GM23338 (cell line): ENCODE data around the gene IRF2BP2.

Source experiments
- CREB1 ChIP-seq: fragments of 250-450 bp; sonication (Bioruptor Pico); IDR thresholded peaks from 2 replicates; pipeline ENCODE4 v1.5.0; 2020; ENCODE audit warnings: low read depth, mild to moderate bottlenecking, moderate library complexity
- CTCF ChIP-seq, 2 experiments: fragments of 200-600 bp in 1 of 2; sonication (generic) in 1 of 2; conservative IDR thresholded peaks; 2 replicates each; pipeline versions ENCODE4 v1.5.1 to v1.6.1; 2016 to 2017; ENCODE audit warnings: antibody characterized with exemption in 2 of 2, low read depth in 2 of 2, mild to moderate bottlenecking in 2 of 2, moderate library complexity in 1 of 2
- ETS1 ChIP-seq: IDR thresholded peaks from 2 replicates; pipeline ENCODE4 v1.6.1; 2016; ENCODE audit warnings: antibody characterized with exemption
- EZH2 ChIP-seq: fragments of 200-600 bp; sonication (generic); IDR thresholded peaks from one replicate; pipeline ENCODE4 v1.8.0; 2017; ENCODE audit warnings: antibody characterized with exemption, mild to moderate bottlenecking, low read depth; ENCODE audit not compliant: unreplicated experiment
- EZH2phosphoT487 ChIP-seq: fragments of 200-600 bp; sonication (generic); IDR thresholded peaks from one replicate; pipeline ENCODE4 v1.8.1; 2018; ENCODE audit warnings: antibody characterized with exemption; ENCODE audit not compliant: unreplicated experiment
- JUNB ChIP-seq: IDR thresholded peaks from one replicate; pipeline ENCODE4 v1.6.1; 2016; ENCODE audit warnings: antibody characterized with exemption; ENCODE audit not compliant: unreplicated experiment
- POLR2AphosphoS5 ChIP-seq: IDR thresholded peaks from 2 replicates; pipeline ENCODE4 v1.6.1; 2016; ENCODE audit warnings: antibody characterized with exemption, low read depth
- REST ChIP-seq: IDR thresholded peaks from one replicate; pipeline ENCODE4 v1.6.1; 2018; ENCODE audit warnings: antibody characterized with exemption; ENCODE audit not compliant: unreplicated experiment
- STAT1 ChIP-seq: IDR thresholded peaks from one replicate; pipeline ENCODE4 v1.6.1; 2016; ENCODE audit warnings: antibody characterized with exemption; ENCODE audit not compliant: unreplicated experiment
- ZNF331 ChIP-seq: fragments of 250-450 bp; sonication (Bioruptor Pico); IDR thresholded peaks from 2 replicates; pipeline ENCODE4 v1.5.0; 2020; ENCODE audit warnings: low read depth, mild to moderate bottlenecking, moderate library complexity
- ZNF462 ChIP-seq: fragments of 250-450 bp; sonication (Bioruptor Pico); IDR thresholded peaks from 2 replicates; pipeline ENCODE4 v1.5.0; 2020; ENCODE audit warnings: mild to moderate bottlenecking, moderate library complexity

- TF ChIP-seq CTCF (conservative IDR thresholded peaks at IDR 0.05; ENCODE audit: low read depth in 2 of 2) = no peak
- no peak for TF ChIP-seq JUNB
- no peak for TF ChIP-seq POLR2AphosphoS5
- no peak for TF ChIP-seq CREB1
- no peak for TF ChIP-seq EZH2
- TF ChIP-seq REST = no peak
- no peak for TF ChIP-seq ZNF331 (CRISPR knock-in tag)
- no peak for TF ChIP-seq EZH2phosphoT487
- TF ChIP-seq ZNF462 = no peak
- TF ChIP-seq ETS1 = no peak
- TF ChIP-seq STAT1 = no peak
Measured at GRCh38 chr1:234654002-234654733, 44.2 kb upstream of the IRF2BP2 start.
